Esophagus squamous epithelium (tissue), 5 donors: ENCODE measurements around the gene EIF5A. TPM values are rescaled to one million over a fixed set of nuclear protein-coding genes. Genes with fewer than 3 reads are reported as not detected.
"Not testable (repeated sequence)": the region's sequence is repeated elsewhere in the genome, so short reads cannot be mapped to it uniquely, and the experiment has no call there.

Experiments used
- DNase-seq: peaks from one replicate; lab custom pipeline; 2025; lab: John Stamatoyannopoulos, UW
- H3K27ac ChIP-seq, 4 donors: fragments of 200-600 bp; sonication (generic); one replicate each; pipeline ENCODE4 v1.5.1; 2016 to 2019; ENCODE audit warnings: mild to moderate bottlenecking in 1 of 4
- H3K27me3 ChIP-seq, 4 donors: fragments of 200-600 bp; sonication (generic); 1 replicate in 3 of 4; 2 replicates in 1 of 4; pipeline versions ENCODE4 v1.5.1 to v1.6.0; 2017 to 2021; ENCODE audit warnings: antibody characterized with exemption in 1 of 4
- H3K36me3 ChIP-seq, 3 donors: fragments of 200-600 bp; sonication (generic); one replicate each; pipeline ENCODE4 v1.5.1; 2016 to 2019
- H3K4me1 ChIP-seq, 3 donors: fragments of 200-600 bp; sonication (generic); one replicate each; pipeline ENCODE4 v1.5.1; 2017 to 2019
- H3K4me3 ChIP-seq, 4 donors: fragments of 200-600 bp; sonication (generic); 1 replicate in 3 of 4; 2 replicates in 1 of 4; pipeline ENCODE4 v1.5.1; 2016 to 2019; ENCODE audit warnings: mild to moderate bottlenecking in 2 of 4, moderate library complexity in 1 of 4
- H3K9me3 ChIP-seq, 3 donors: fragments of 200-600 bp; sonication (generic); one replicate each; pipeline ENCODE4 v1.5.1; 2016 to 2019
- POLR2A ChIP-seq, 4 donors: fragments of 450-650 bp; IDR thresholded peaks; one replicate each; pipeline ENCODE4 v1.6.1; 2017; ENCODE audit warnings: antibody characterized with exemption in 4 of 4, mild to moderate bottlenecking in 4 of 4, moderate library complexity in 3 of 4
- WGBS, 2 donors: methylation state at CpG; one replicate each; pipeline ENCODE4 v1.1.5; 2018; 5-methylcytosine and 5-hydroxymethylcytosine counted together
- intact Hi-C: fragments of 100-400 bp; cut with DNase I; formaldehyde crosslinking; loops from one replicate; pipeline ENCODE4 v1.15.0; 2022
- total RNA-seq, 4 donors: library from RNA; depleted of rRNA; stranded (reverse); fragments of >200 nt; gene quantifications; one replicate each; pipeline ENCODE4 v1.1.0, GENCODE V29; 2016
- TF ChIP-seq, protein P1 (sequence below), 6 experiments: fragments of 450-650 bp in 4 of 6; fragments of 200-600 bp in 2 of 6; sonication (generic) in 2 of 6; IDR thresholded peaks; one replicate each; pipeline ENCODE4 v1.5.1; 2016 to 2019; ENCODE audit warnings: antibody characterized with exemption in 6 of 6, mild to moderate bottlenecking in 4 of 6, moderate library complexity in 4 of 6
- donor health status: DM: yes; HTN: yes; CAD: no.

EIF5A gene
- total RNA-seq, 4 donors from 2014 or later = 324 to 543 (median 394) TPM

DNA sequence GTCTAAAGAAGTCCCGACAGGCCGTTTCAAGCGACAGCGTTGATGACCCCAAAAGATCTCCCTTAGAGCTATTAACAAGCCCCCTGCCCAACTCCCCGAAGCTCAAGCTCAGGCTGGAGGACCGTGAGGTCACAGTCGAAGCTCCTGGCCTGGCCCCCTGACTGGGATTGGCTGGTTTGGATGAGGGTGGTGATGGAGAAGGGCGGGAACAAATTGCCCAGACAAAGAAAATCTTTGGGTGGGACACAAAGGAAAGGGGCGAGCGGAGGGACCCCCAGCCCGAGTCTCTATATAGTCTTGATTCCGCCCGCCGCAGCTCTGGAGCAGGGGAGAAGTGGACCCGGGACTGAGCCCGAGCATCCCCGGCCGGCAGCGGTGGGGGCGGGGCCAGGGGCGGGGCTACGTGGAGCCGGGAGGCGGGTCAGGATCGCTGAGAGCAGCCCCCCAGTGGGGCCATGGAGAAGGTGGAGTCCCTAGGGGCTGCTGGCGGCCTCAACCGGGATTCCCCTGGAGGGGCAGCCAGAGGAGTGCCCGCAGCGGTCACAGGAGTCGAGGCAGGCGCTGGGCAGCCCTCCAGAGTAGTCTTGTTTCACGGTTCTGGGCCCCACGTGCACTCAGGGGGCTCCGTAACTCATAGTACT is 22.7 kb downstream of the EIF5A start:
- Histone ChIP-seq H3K4me1 (peaks cover 11 to 33% (median 17%) of the 10 kb centered on the region in 3 donors), H3K4me3 (peak overlapping the region; percentile 73 to 95 (median 84)), H3K9me3 (no peaks in the 10 kb centered on the region), H3K36me3 (peaks cover 0 to 23% (median 0%) of the 10 kb centered on the region in 3 donors), H3K27ac (peak overlapping the region; percentile 84 to 94 (median 90)), H3K27me3 (peaks cover 0 to 17% (median 0%) of the 10 kb centered on the region in 4 donors)
- intact Hi-C loops = no loop called here
- DNase-seq = no peak
- TF ChIP-seq, protein P1, sequence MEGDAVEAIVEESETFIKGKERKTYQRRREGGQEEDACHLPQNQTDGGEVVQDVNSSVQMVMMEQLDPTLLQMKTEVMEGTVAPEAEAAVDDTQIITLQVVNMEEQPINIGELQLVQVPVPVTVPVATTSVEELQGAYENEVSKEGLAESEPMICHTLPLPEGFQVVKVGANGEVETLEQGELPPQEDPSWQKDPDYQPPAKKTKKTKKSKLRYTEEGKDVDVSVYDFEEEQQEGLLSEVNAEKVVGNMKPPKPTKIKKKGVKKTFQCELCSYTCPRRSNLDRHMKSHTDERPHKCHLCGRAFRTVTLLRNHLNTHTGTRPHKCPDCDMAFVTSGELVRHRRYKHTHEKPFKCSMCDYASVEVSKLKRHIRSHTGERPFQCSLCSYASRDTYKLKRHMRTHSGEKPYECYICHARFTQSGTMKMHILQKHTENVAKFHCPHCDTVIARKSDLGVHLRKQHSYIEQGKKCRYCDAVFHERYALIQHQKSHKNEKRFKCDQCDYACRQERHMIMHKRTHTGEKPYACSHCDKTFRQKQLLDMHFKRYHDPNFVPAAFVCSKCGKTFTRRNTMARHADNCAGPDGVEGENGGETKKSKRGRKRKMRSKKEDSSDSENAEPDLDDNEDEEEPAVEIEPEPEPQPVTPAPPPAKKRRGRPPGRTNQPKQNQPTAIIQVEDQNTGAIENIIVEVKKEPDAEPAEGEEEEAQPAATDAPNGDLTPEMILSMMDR (IDR thresholded peaks at IDR 0.05) = no peak
- no peak for TF ChIP-seq POLR2A (IDR thresholded peaks at IDR 0.05)
- WGBS, 2 donors = 2 to 5% methylated on average over 7 to 10 of the region's 34 CpGs

- TF ChIP-seq, protein P1 (IDR thresholded peaks at IDR 0.05) = no peak
- no peak for TF ChIP-seq POLR2A (IDR thresholded peaks at IDR 0.05)
- 50% methylated on average over 3 of the region's 13 CpGs; no CpG with 5 or more reads in 1 of the 2 donors for WGBS, 2 donors
- H3K4me1 ChIP-seq = peaks cover 11 to 33% (median 17%) of the 10 kb centered on the region in 3 donors
- peaks cover 0 to 22% (median 0%) of the 10 kb centered on the region in 4 donors for H3K27me3 ChIP-seq
- no peaks in the 10 kb centered on the region for H3K9me3 ChIP-seq
- intact Hi-C loops = no loop called here
- peaks cover 0 to 18% (median 0%) of the 10 kb centered on the region in 3 donors for H3K36me3 ChIP-seq
- H3K4me3 ChIP-seq = peak overlapping the region; percentile 73 to 95 (median 84)
- H3K27ac ChIP-seq = peak overlapping the region; percentile 84 to 94 (median 90)
- no peak for DNase-seq
Observed at GRCh38 chr17:7330638-7331015, 23.2 kb downstream of the EIF5A start.

DNA sequence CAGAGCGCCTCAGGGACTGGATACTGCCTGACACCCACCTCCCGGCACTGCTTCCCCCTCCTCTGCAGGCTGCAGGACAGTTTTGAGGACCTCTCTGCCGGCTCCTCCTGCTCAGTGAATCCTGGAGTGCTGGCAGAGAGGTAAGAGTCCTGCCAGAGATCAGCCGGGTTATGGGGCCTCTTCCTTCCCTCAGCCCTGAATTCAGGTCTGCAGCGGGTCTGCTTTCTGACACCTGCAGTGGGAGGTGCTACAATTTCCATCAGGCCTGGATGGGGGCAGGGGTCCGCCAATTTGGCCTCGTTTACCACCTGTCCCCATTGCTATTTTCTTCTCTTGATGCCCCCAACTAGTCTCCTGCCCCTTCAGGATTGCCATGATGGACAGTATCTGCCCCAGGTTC is 24.7 kb downstream of the EIF5A start:
- no peak for DNase-seq
- H3K36me3 ChIP-seq = peaks cover 0 to 3% (median 0%) of the 10 kb centered on the region in 3 donors
- H3K9me3 ChIP-seq = no peaks in the 10 kb centered on the region
- no peak overlapping the region for H3K4me3 ChIP-seq
- no peak overlapping the region for H3K27ac ChIP-seq
- peaks cover 0 to 37% (median 0%) of the 10 kb centered on the region in 4 donors for H3K27me3 ChIP-seq
- TF ChIP-seq, protein P1 (IDR thresholded peaks at IDR 0.05) = no peak
- TF ChIP-seq POLR2A (IDR thresholded peaks at IDR 0.05) = no peak
- peaks cover 11 to 39% (median 17%) of the 10 kb centered on the region in 3 donors for H3K4me1 ChIP-seq
- 48 to 58% methylated on average over 4 to 7 of the region's 7 CpGs for WGBS, 2 donors
- intact Hi-C loops = no loop called here

DNA sequence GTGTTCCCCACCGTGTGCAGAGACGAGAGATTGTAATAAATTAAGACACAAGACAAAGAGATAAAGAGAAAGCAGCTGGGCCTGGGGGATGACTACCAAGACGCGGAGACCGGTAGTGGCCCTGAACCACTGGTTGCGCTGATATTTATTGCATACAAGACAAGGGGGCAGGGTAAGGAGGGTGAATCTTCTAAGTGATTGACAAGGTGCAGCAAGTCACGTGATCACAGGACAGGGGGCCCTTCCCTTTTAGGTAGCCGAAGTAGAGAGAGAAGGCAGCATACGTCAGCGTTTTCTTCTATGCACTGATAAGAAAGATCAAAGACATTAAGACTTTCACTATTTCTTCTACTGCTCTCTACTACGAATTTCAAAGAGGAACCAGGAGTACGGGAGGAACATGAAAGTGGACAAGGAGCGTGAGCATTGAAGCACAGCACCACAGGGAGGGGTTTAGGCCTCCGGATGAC is 25.2 kb downstream of the EIF5A start:
- H3K9me3 ChIP-seq, H3K36me3 ChIP-seq, H3K4me3 ChIP-seq, intact Hi-C loops, DNase-seq, H3K27ac ChIP-seq: not testable (repeated sequence)
- peaks cover 11 to 34% (median 17%) of the 10 kb centered on the region in 3 donors for H3K4me1 ChIP-seq
- 46 to 57% methylated on average over 10 of the region's 14 CpGs for WGBS, 2 donors
- H3K27me3 ChIP-seq = peaks cover 0 to 39% (median 0%) of the 10 kb centered on the region in 4 donors

DNA sequence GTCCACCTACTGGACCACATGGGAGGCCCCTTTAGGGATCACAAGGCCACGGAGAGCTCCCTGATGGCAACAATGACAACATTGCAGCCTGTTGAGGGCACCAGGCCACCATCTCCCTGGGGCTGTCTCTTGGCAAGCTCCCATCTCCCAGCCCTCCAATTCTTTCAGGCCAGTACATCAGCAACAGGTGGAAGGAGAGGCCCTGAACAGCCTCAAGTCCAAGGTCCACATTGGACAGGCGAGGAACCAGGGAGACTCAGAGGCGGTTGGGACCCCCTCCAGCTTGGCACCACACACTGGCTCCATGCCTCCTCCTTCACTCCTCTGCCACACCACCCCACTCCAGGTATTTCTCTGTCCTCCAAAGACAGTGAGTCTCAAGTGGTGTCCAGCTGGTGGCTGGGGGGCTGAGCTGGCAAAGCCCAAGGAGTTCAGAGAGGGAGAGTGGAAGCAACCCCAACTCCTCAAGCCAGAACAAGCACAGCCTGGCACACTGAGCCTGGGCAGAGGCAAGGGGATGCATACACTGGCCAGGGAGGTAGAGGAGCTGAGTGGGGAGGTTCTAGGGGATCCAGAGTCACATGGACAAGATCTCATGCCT is 27.6 kb downstream of the EIF5A start:
- H3K27ac ChIP-seq = no peak overlapping the region
- H3K9me3 ChIP-seq = no peaks in the 10 kb centered on the region
- 69 to 93% methylated on average over 2 to 3 of the region's 3 CpGs for WGBS, 2 donors
- DNase-seq = no peak
- intact Hi-C loops = no loop called here
- H3K4me3 ChIP-seq = no peak overlapping the region
- peaks cover 0 to 20% (median 7%) of the 10 kb centered on the region in 3 donors for H3K4me1 ChIP-seq
- TF ChIP-seq POLR2A (IDR thresholded peaks at IDR 0.05) = no peak
- TF ChIP-seq, protein P1 (IDR thresholded peaks at IDR 0.05) = no peak
- no peaks in the 10 kb centered on the region for H3K36me3 ChIP-seq
- peaks cover 0 to 39% (median 0%) of the 10 kb centered on the region in 4 donors for H3K27me3 ChIP-seq

DNA sequence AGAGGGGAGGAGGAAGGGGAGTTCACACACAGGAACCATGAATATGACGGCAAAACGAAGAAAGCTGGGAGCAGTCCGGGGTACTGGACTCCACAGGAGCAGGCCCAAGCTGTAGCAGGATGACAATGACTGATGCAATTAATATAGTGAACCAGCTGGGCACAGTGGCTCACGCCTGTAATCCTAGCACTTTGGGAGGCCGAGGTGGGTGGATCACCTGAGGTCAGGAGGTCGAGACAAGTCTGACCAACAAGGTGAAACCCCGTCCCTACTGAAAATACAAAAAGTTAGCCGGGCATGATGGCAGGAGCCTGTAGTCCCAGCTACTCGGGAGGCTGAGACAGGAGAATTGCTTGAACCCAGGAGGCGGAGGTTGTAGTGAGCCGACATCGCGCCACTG is 28.3 kb downstream of the EIF5A start:
- H3K27me3 ChIP-seq = peaks cover 0 to 44% (median 0%) of the 10 kb centered on the region in 4 donors
- 72 to 76% methylated on average over 13 of the region's 13 CpGs for WGBS, 2 donors
- H3K4me3 ChIP-seq, H3K36me3 ChIP-seq, DNase-seq, H3K9me3 ChIP-seq, intact Hi-C loops, H3K27ac ChIP-seq: not testable (repeated sequence)
- H3K4me1 ChIP-seq = peaks cover 0 to 12% (median under 1%) of the 10 kb centered on the region in 3 donors
